Liver (tissue), 9 donors: ENCODE data around the gene MCM9. TPM values are rescaled to one million over a fixed set of nuclear protein-coding genes. Genes with fewer than 3 reads are reported as not detected.

ENCODE experiments used
- DNase-seq: peaks from one replicate; pipeline ENCODE4 v3.0.0-alpha.2; 2017; ENCODE audit warnings: low spot score
- H3K27ac ChIP-seq, 2 donors: one replicate each; pipeline ENCODE4 v1.7.0; 2013; ENCODE audit warnings: inconsistent platforms in 2 of 2, low read length in 2 of 2, control low read depth in 1 of 2, low read depth in 1 of 2, mild to moderate bottlenecking in 1 of 2
- H3K27me3 ChIP-seq, 4 donors: one replicate each; pipeline versions ENCODE4 v1.6.1 to v1.7.0; 2013; ENCODE audit warnings: low read length in 3 of 4, inconsistent platforms in 1 of 4, mild to moderate bottlenecking in 1 of 4, moderate library complexity in 1 of 4; ENCODE audit not compliant: control insufficient read depth in 4 of 4, insufficient read depth in 4 of 4
- H3K36me3 ChIP-seq, 4 donors: one replicate each; pipeline versions ENCODE4 v1.6.1 to v1.7.0; 2013; ENCODE audit warnings: low read length in 3 of 4, mild to moderate bottlenecking in 3 of 4, low read depth in 1 of 4, moderate library complexity in 1 of 4; ENCODE audit not compliant: control insufficient read depth in 4 of 4, insufficient read depth in 3 of 4
- H3K4me1 ChIP-seq, 4 donors: one replicate each; pipeline versions ENCODE4 v1.6.1 to v1.7.0; 2013; ENCODE audit warnings: low read length in 3 of 4, mild to moderate bottlenecking in 3 of 4, moderate library complexity in 1 of 4; ENCODE audit not compliant: control insufficient read depth in 4 of 4, insufficient read depth in 4 of 4
- H3K4me3 ChIP-seq, 3 donors: one replicate each; pipeline versions ENCODE4 v1.6.1 to v1.7.0; 2013; ENCODE audit warnings: low read length in 3 of 3, control low read depth in 1 of 3, low read depth in 1 of 3, mild to moderate bottlenecking in 1 of 3
- H3K9ac ChIP-seq, 2 donors: one replicate each; pipeline ENCODE4 v1.7.0; 2013; ENCODE audit warnings: low read length in 2 of 2, mild to moderate bottlenecking in 2 of 2, moderate library complexity in 2 of 2, control low read depth in 1 of 2, low read depth in 1 of 2
- H3K9me3 ChIP-seq, 4 donors: one replicate each; pipeline versions ENCODE4 v1.6.1 to v1.7.0; 2013; ENCODE audit warnings: low read length in 3 of 4; ENCODE audit not compliant: control insufficient read depth in 4 of 4
- FOXA1 ChIP-seq: IDR thresholded peaks from 2 replicates; pipeline ENCODE4 v1.6.1; 2016; ENCODE audit warnings: antibody characterized with exemption
- FOXA2 ChIP-seq: IDR thresholded peaks from 2 replicates; pipeline ENCODE4 v1.6.1; 2016; ENCODE audit warnings: antibody characterized with exemption
- GABPA ChIP-seq, 2 donors: IDR thresholded peaks in 1 of 2; conservative IDR thresholded peaks in 1 of 2; 2 replicates each; pipeline ENCODE4 v1.6.1; 2016; ENCODE audit warnings: antibody characterized with exemption in 2 of 2, mild to moderate bottlenecking in 1 of 2, moderate library complexity in 1 of 2
- HNF4A ChIP-seq, 2 donors: conservative IDR thresholded peaks; 2 replicates each; pipeline ENCODE4 v1.6.1; 2016; ENCODE audit warnings: antibody characterized with exemption in 2 of 2, mild to moderate bottlenecking in 2 of 2
- HNF4G ChIP-seq: IDR thresholded peaks from 2 replicates; pipeline ENCODE4 v1.6.1; 2016; ENCODE audit warnings: antibody characterized with exemption
- JUND ChIP-seq, 2 donors: IDR thresholded peaks; 2 replicates each; pipeline ENCODE4 v1.6.1; 2016; ENCODE audit warnings: antibody characterized with exemption in 2 of 2
- RAD21 ChIP-seq, 2 donors: IDR thresholded peaks; 2 replicates each; pipeline ENCODE4 v1.6.1; 2016; ENCODE audit warnings: antibody characterized with exemption in 2 of 2, mild to moderate bottlenecking in 2 of 2
- RXRA ChIP-seq, 2 donors: IDR thresholded peaks; 2 replicates each; pipeline ENCODE4 v1.6.1; 2017 to 2018; ENCODE audit warnings: antibody characterized with exemption in 2 of 2, mild to moderate bottlenecking in 1 of 2
- SP1 ChIP-seq: IDR thresholded peaks from 2 replicates; pipeline ENCODE4 v1.6.1; 2018; ENCODE audit warnings: antibody characterized with exemption, mild to moderate bottlenecking
- TAF1 ChIP-seq: conservative IDR thresholded peaks from 2 replicates; pipeline ENCODE4 v1.6.1; 2016; ENCODE audit warnings: antibody characterized with exemption, mild to moderate bottlenecking
- YY1 ChIP-seq: IDR thresholded peaks from 2 replicates; pipeline ENCODE4 v1.6.1; 2016; ENCODE audit warnings: antibody characterized with exemption, mild to moderate bottlenecking
- WGBS: extraction: QIAGEN DNeasy Blood & Tissue Kit; methylation state at CpG from one replicate; pipeline ENCODE4 v1.1.7; 2013; 5-methylcytosine and 5-hydroxymethylcytosine counted together
- polyA plus RNA-seq, 2 donors: library from polyadenylated mRNA; stranded (reverse) in 1 of 2; unstranded in 1 of 2; fragments of 200-250 nt in 1 of 2; fragments of >200 nt in 1 of 2; fragmentation: Nextera tagmentation in 1 of 2; extraction: Ambion mirVana in 1 of 2; gene quantifications; one replicate each; pipeline versions ENCODE4 v1.2.1 to v1.2.3, GENCODE V29; 2013 to 2015
- total RNA-seq, 2 donors: library from RNA; depleted of rRNA; stranded (reverse); fragments of >200 nt; gene quantifications; one replicate each; pipeline ENCODE4 v1.2.3, GENCODE V29; 2014
- TF ChIP-seq, protein P1 (sequence below): IDR thresholded peaks from 2 replicates; pipeline ENCODE4 v1.6.1; 2016; ENCODE audit warnings: antibody characterized with exemption, mild to moderate bottlenecking
- TF ChIP-seq, protein P2 (sequence below): fragments of 150-350 bp; IDR thresholded peaks from 2 replicates; pipeline ENCODE4 v1.5.1; 2017; ENCODE audit warnings: improper control_type of control experiment, low read depth, low read length; ENCODE audit not compliant: missing input control
- TF ChIP-seq, protein P3 (sequence below): IDR thresholded peaks from 2 replicates; pipeline ENCODE4 v1.6.1; 2016; ENCODE audit warnings: antibody characterized with exemption
- TF ChIP-seq, protein P4 (sequence below): IDR thresholded peaks from 2 replicates; pipeline ENCODE4 v1.6.1; 2016; ENCODE audit warnings: antibody characterized with exemption
- donor health status: healthy.
- donor health status: healthy.
- donor health status: healthy.
- donor health status: healthy.
- donor health status: healthy.

The MCM9 gene
- total and polyA plus RNA-seq, 4 donors = 3.6 to 17.4 (median 8.7) TPM

DNA sequence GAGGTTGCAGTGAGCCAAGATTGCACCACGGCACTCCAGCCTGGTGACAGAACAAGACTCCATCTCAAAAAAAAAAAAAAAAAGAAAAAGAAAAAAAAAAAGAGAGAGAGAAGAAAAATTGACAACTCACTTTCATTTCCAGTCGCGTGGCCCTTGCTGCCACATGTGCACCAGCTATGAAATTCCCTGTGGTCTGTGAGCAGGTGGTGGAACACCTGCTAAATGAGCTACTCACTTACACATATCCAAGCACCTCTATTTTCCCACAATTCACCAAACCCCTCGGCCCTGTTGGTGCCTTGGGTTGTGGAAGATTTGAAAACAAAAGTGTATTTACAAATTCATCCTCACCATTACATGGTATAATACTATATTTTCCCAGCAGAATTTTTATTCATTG lies 146.3 kb downstream of the MCM9 start:
- 95% methylated on average over 4 of the region's 4 CpGs for WGBS
- no peaks in the 10 kb centered on the region for H3K9me3 ChIP-seq
- H3K4me3 ChIP-seq = no peak overlapping the region
- no peak overlapping the region for H3K9ac ChIP-seq
- no peaks in the 10 kb centered on the region for H3K27me3 ChIP-seq
- TF ChIP-seq YY1 (no peak), RAD21 (IDR thresholded peaks at IDR 0.05) (no peak), FOXA1 (no peak), RXRA (IDR thresholded peaks at IDR 0.05) (no peak), JUND (IDR thresholded peaks at IDR 0.05) (no peak), SP1 (no peak)
- TF ChIP-seq, protein P1, sequence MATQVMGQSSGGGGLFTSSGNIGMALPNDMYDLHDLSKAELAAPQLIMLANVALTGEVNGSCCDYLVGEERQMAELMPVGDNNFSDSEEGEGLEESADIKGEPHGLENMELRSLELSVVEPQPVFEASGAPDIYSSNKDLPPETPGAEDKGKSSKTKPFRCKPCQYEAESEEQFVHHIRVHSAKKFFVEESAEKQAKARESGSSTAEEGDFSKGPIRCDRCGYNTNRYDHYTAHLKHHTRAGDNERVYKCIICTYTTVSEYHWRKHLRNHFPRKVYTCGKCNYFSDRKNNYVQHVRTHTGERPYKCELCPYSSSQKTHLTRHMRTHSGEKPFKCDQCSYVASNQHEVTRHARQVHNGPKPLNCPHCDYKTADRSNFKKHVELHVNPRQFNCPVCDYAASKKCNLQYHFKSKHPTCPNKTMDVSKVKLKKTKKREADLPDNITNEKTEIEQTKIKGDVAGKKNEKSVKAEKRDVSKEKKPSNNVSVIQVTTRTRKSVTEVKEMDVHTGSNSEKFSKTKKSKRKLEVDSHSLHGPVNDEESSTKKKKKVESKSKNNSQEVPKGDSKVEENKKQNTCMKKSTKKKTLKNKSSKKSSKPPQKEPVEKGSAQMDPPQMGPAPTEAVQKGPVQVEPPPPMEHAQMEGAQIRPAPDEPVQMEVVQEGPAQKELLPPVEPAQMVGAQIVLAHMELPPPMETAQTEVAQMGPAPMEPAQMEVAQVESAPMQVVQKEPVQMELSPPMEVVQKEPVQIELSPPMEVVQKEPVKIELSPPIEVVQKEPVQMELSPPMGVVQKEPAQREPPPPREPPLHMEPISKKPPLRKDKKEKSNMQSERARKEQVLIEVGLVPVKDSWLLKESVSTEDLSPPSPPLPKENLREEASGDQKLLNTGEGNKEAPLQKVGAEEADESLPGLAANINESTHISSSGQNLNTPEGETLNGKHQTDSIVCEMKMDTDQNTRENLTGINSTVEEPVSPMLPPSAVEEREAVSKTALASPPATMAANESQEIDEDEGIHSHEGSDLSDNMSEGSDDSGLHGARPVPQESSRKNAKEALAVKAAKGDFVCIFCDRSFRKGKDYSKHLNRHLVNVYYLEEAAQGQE = no peak
- TF ChIP-seq, protein P2, sequence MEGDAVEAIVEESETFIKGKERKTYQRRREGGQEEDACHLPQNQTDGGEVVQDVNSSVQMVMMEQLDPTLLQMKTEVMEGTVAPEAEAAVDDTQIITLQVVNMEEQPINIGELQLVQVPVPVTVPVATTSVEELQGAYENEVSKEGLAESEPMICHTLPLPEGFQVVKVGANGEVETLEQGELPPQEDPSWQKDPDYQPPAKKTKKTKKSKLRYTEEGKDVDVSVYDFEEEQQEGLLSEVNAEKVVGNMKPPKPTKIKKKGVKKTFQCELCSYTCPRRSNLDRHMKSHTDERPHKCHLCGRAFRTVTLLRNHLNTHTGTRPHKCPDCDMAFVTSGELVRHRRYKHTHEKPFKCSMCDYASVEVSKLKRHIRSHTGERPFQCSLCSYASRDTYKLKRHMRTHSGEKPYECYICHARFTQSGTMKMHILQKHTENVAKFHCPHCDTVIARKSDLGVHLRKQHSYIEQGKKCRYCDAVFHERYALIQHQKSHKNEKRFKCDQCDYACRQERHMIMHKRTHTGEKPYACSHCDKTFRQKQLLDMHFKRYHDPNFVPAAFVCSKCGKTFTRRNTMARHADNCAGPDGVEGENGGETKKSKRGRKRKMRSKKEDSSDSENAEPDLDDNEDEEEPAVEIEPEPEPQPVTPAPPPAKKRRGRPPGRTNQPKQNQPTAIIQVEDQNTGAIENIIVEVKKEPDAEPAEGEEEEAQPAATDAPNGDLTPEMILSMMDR = no peak
- H3K36me3 ChIP-seq = no peaks in the 10 kb centered on the region
- H3K4me1 ChIP-seq = peaks cover 0 to 7% (median 3%) of the 10 kb centered on the region in 4 donors
- DNase-seq = no peak
- no peak overlapping the region for H3K27ac ChIP-seq

DNA sequence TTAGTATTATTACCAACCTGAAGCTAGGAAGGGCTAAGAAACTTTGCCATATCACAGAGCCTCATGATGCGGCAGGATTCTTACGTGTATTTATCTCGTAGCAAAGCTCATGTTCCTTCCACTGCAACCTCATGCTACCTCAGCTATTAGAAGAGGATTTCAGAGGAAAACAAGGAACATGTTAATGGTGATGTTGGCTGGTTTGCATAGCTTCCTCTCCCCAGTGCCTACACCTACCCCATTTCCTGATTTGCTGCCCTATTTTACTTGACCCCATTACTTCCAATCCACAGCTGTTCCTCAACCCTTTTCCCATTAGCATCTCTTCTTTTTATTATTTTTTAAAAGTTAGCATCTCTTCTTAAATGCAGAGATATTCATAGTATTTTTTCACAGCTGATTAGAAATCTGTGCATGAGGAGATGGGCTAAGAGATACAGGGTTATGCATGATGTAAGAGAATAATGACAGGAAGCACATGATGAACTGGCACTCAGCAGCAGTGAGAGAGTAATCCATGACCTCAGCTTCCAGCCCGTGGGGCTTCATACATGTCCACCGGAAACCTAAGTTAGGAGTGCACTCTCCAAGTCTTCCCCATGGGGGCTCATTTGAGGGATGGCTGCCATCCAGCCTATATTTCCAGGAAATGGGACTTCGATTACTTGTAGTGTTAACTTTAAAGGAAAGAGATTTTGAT lies 147.1 kb downstream of the MCM9 start:
- no peaks in the 10 kb centered on the region for H3K9me3 ChIP-seq
- H3K4me1 ChIP-seq = peaks cover 0 to 7% (median 4%) of the 10 kb centered on the region in 4 donors
- WGBS = 79% methylated on average over 6 of the region's 6 CpGs
- DNase-seq = no peak
- no peak overlapping the region for H3K4me3 ChIP-seq
- H3K9ac ChIP-seq = no peak overlapping the region
- H3K27me3 ChIP-seq = no peaks in the 10 kb centered on the region
- H3K27ac ChIP-seq = no peak overlapping the region
- TF ChIP-seq FOXA2 (no peak), SP1 (no peak), RAD21 (IDR thresholded peaks at IDR 0.05) (no peak), GABPA (IDR thresholded peaks at IDR 0.05 in 1 of 2, conservative IDR thresholded peaks at IDR 0.05 in 1 of 2) (no peak), TAF1 (no peak), HNF4A (conservative IDR thresholded peaks at IDR 0.05) (no peak), JUND (IDR thresholded peaks at IDR 0.05) (no peak), HNF4G (no peak)
- TF ChIP-seq, protein P3, sequence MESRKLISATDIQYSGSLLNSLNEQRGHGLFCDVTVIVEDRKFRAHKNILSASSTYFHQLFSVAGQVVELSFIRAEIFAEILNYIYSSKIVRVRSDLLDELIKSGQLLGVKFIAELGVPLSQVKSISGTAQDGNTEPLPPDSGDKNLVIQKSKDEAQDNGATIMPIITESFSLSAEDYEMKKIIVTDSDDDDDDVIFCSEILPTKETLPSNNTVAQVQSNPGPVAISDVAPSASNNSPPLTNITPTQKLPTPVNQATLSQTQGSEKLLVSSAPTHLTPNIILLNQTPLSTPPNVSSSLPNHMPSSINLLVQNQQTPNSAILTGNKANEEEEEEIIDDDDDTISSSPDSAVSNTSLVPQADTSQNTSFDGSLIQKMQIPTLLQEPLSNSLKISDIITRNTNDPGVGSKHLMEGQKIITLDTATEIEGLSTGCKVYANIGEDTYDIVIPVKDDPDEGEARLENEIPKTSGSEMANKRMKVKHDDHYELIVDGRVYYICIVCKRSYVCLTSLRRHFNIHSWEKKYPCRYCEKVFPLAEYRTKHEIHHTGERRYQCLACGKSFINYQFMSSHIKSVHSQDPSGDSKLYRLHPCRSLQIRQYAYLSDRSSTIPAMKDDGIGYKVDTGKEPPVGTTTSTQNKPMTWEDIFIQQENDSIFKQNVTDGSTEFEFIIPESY = no peak
- TF ChIP-seq, protein P4, sequence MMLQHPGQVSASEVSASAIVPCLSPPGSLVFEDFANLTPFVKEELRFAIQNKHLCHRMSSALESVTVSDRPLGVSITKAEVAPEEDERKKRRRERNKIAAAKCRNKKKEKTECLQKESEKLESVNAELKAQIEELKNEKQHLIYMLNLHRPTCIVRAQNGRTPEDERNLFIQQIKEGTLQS = no peak
- no peaks in the 10 kb centered on the region for H3K36me3 ChIP-seq
